GM12864 (cell line): ENCODE data around the gene MCM9.
"Not testable (repeated sequence)": the region's sequence is repeated elsewhere in the genome, so short reads cannot be mapped to it uniquely, and the experiment has no call there.

Experiments
- DNase-seq: peaks from one replicate; pipeline ENCODE4 v3.0.0-alpha.2; 2011; ENCODE audit warnings: low read depth
- H3K4me3 ChIP-seq: 2 replicates; pipeline ENCODE4 v1.5.1; 2011; ENCODE audit warnings: mild to moderate bottlenecking, low read depth, low read length, control low read depth
- CTCF ChIP-seq: IDR thresholded peaks from 2 replicates; pipeline ENCODE4 v1.5.1; 2011; ENCODE audit warnings: low read depth, mild to moderate bottlenecking, moderate library complexity, low read length, control low read depth, inconsistent platforms; ENCODE audit errors: missing control alignments

The MCM9 gene

GRCh38 chr6:118770112-118770788 is 164.7 kb downstream of the MCM9 start:
- H3K4me3 ChIP-seq = no peak overlapping the region
- TF ChIP-seq CTCF = no peak
- no peak for DNase-seq

GRCh38 chr6:118768904-118769325 is 166.0 kb downstream of the MCM9 start:
- DNase-seq = no peak
- no peak for TF ChIP-seq CTCF
- H3K4me3 ChIP-seq = no peak overlapping the region

GRCh38 chr6:118768441-118768840 is 166.5 kb downstream of the MCM9 start:
- TF ChIP-seq CTCF = no peak
- no peak overlapping the region for H3K4me3 ChIP-seq
- no peak for DNase-seq

- DNase-seq, H3K4me3 ChIP-seq: not testable (repeated sequence)
These were observed 169.6 kb downstream of the MCM9 start for GRCh38 chr6:118765316-118765715.

GRCh38 chr6:118764766-118765165 is 170.2 kb downstream of the MCM9 start:
- TF ChIP-seq CTCF = no peak
- H3K4me3 ChIP-seq = no peak overlapping the region
- no peak for DNase-seq
